GM18873 (cell line): Measurements from ENCODE around the gene CACFD1.

Experiments
- ATAC-seq: cut with Tn5 transposase; IDR thresholded peaks from one replicate; pipeline ENCODE4 v1.9.1; 2021; ENCODE audit warnings: mild to moderate bottlenecking, moderate library complexity, moderate number of reproducible peaks; ENCODE audit not compliant: unreplicated experiment, low FRiP score

Gene CACFD1

GRCh38 chr9:133461975-133462374, 2.2 kb downstream of the CACFD1 start:
- no peak for ATAC-seq

GRCh38 chr9:133463234-133463863, 3.6 kb downstream of the CACFD1 start:
- ATAC-seq = no peak

- no peak for ATAC-seq
These were observed 4.3 kb downstream of the CACFD1 start for GRCh38 chr9:133463864-133464615.

GRCh38 chr9:133464638-133465037, 4.9 kb downstream of the CACFD1 start:
- ATAC-seq = no peak

- no peak for ATAC-seq
These were observed 6.2 kb downstream of the CACFD1 start for GRCh38 chr9:133465984-133466383.

- ATAC-seq = no peak
These were observed 7.3 kb downstream of the CACFD1 start for GRCh38 chr9:133467101-133467500.

GRCh38 chr9:133468374-133468773, 8.6 kb downstream of the CACFD1 start:
- no peak for ATAC-seq

- no peak for ATAC-seq
These were observed 9.1 kb downstream of the CACFD1 start for GRCh38 chr9:133468777-133469421.

- no peak for ATAC-seq
These were observed 10.7 kb downstream of the CACFD1 start for GRCh38 chr9:133470427-133470924.

- no peak for ATAC-seq
These were observed 11.2 kb downstream of the CACFD1 start for GRCh38 chr9:133470988-133471387.

GRCh38 chr9:133471551-133472276, 11.9 kb downstream of the CACFD1 start:
- no peak for ATAC-seq

- no peak for ATAC-seq
These were observed 12.5 kb downstream of the CACFD1 start for GRCh38 chr9:133472277-133472645.

GRCh38 chr9:133472753-133473378, 13.1 kb downstream of the CACFD1 start:
- no peak for ATAC-seq

GRCh38 chr9:133473743-133474142, 14.0 kb downstream of the CACFD1 start:
- no peak for ATAC-seq

GRCh38 chr9:133474215-133474614, 14.4 kb downstream of the CACFD1 start:
- ATAC-seq = no peak

GRCh38 chr9:133474853-133475252, 15.1 kb downstream of the CACFD1 start:
- no peak for ATAC-seq

GRCh38 chr9:133475292-133476012, 15.7 kb downstream of the CACFD1 start:
- ATAC-seq = no peak

GRCh38 chr9:133476036-133476931, 16.5 kb downstream of the CACFD1 start:
- ATAC-seq = no peak

GRCh38 chr9:133476941-133477340, 17.2 kb downstream of the CACFD1 start:
- ATAC-seq = no peak
